Heart left ventricle (tissue), 16 donors: Measurements from ENCODE around the gene LRP5. TPM values are rescaled to one million over a fixed set of nuclear protein-coding genes. Genes with fewer than 3 reads are reported as not detected.

ENCODE experiments used
- ATAC-seq, 4 donors: fragments of 200-7000 bp; cut with Tn5 transposase; one replicate each; pipeline ENCODE4 v1.9.1; 2020 to 2022; ENCODE audit warnings: moderate library complexity in 4 of 4, mild to moderate bottlenecking in 3 of 4, moderate number of reproducible peaks in 1 of 4
- DNase-seq, 5 donors: peaks; one replicate each; pipeline ENCODE4 v3.0.0-alpha.2; 2020
- H3K27ac ChIP-seq, 12 donors: fragments of 200-600 bp; sonication (generic) in 4 of 12; one replicate each; pipeline versions ENCODE4 v1.5.0 to v1.8.0; 2016 to 2022; ENCODE audit warnings: mild to moderate bottlenecking in 2 of 12
- H3K27me3 ChIP-seq, 9 donors: fragments of 200-600 bp; sonication (generic) in 2 of 9; one replicate each; pipeline versions ENCODE4 v1.5.1 to v1.8.0; 2016 to 2022; ENCODE audit warnings: mild to moderate bottlenecking in 3 of 9
- H3K36me3 ChIP-seq, 9 donors: fragments of 200-600 bp; sonication (generic) in 2 of 9; one replicate each; pipeline versions ENCODE4 v1.5.0 to v1.8.0; 2018 to 2022; ENCODE audit warnings: mild to moderate bottlenecking in 2 of 9
- H3K4me1 ChIP-seq, 12 donors: fragments of 200-600 bp; sonication (generic) in 4 of 12; one replicate each; pipeline versions ENCODE4 v1.5.0 to v1.8.0; 2016 to 2022; ENCODE audit warnings: mild to moderate bottlenecking in 3 of 12
- H3K4me3 ChIP-seq, 12 donors: fragments of 200-600 bp; sonication (generic) in 4 of 12; one replicate each; pipeline versions ENCODE4 v1.5.0 to v1.8.0; 2017 to 2022; ENCODE audit warnings: mild to moderate bottlenecking in 9 of 12, moderate library complexity in 4 of 12
- H3K9me3 ChIP-seq, 12 donors: fragments of 200-600 bp; sonication (generic) in 4 of 12; one replicate each; pipeline versions ENCODE4 v1.5.0 to v1.8.0; 2016 to 2022; ENCODE audit warnings: mild to moderate bottlenecking in 1 of 12
- CTCF ChIP-seq, 12 donors: fragments of 200-600 bp; sonication (generic) in 4 of 12; IDR thresholded peaks; one replicate each; pipeline versions ENCODE4 v1.5.0 to v1.8.0; 2018 to 2022; ENCODE audit warnings: antibody characterized with exemption in 12 of 12, mild to moderate bottlenecking in 5 of 12
- POLR2A ChIP-seq, 2 donors: fragments of 450-650 bp; IDR thresholded peaks; one replicate each; pipeline ENCODE4 v1.6.1; 2017; ENCODE audit warnings: antibody characterized with exemption in 2 of 2, mild to moderate bottlenecking in 2 of 2, moderate library complexity in 2 of 2
- WGBS, 4 donors: extraction: QIAGEN DNeasy Blood & Tissue Kit in 2 of 4; methylation state at CpG; one replicate each; pipeline versions ENCODE4 v1.1.5 to v1.1.7; 2013 to 2018; 5-methylcytosine and 5-hydroxymethylcytosine counted together
- intact Hi-C, 10 donors: fragments of 100-400 bp; cut with DNase I; formaldehyde crosslinking; loops; one replicate each; pipeline versions ENCODE4 v1.11.1 to v1.14.2; 2022
- polyA plus RNA-seq, 2 donors: library from polyadenylated mRNA; stranded (reverse); fragments of 200-250 nt; gene quantifications; one replicate each; pipeline ENCODE4 v1.2.3, GENCODE V29; 2013
- total RNA-seq, 9 donors: library from RNA; depleted of rRNA in 2 of 9; stranded (reverse); fragments of >200 nt in 2 of 9; fragmentation: NEBNext Ultra II Directional in 3 of 9; extraction: Animal tissue kit (Norgen Biotek cat#: 25700) in 3 of 9; gene quantifications; one replicate each; pipeline versions ENCODE4 v1.1.0 to v1.2.4, GENCODE V29; 2016 to 2023
- donor health status: ischemic (EF 13 %, LVEDD 7.1; RV severe dilation, severe dysfunction).
- donor health status: healthy with polysubstance abuse.
- donor health status: DM: no; HTN: yes; CAD: no.
- donor health status: DM: no; HTN: no; CAD: no.
- donor health status: ischemic (EF 25% LVEDD 6.9; RV normal size, moderate dysfunction).
- donor health status: ischemic (EF 25% LVEDD 5.7; RV mildly dilated, moderate dysfunction).
- donor health status: healthy.
- donor health status: DM: yes; HTN: yes; CAD: no.
- donor health status: ischemic (EF 35%, LVEDD 5.7; RV mildly dilated, moderate dysfunction).
- donor health status: nonischemic (EF 11% LVEDD 7.7; RV severe dilation, severe dysfunction).
- donor health status: DM: yes; HTN: yes; CAD: no.
- donor health status: PGD.
- donor health status: ischemic (EF 29% LVEDD 5.4; RV normal size, mild dysfunction).
- donor health status: nonischemic (EF 23%, LVEDD 6.1; RV moderate dilation, normal function).

The LRP5 gene
- total and polyA plus RNA-seq, 11 donors, result 30.2 to 62.5 (median 39.8) TPM

- 64 to 74% (median 72%) methylated on average over 16 of the region's 16 CpGs for WGBS, 4 donors
- H3K4me1 ChIP-seq, result peaks cover 6 to 67% (median 48%) of the 10 kb centered on the region in 12 donors
- DNase-seq, result peak in 1 of 5 donors; percentile 55
Measured at GRCh38 chr11:68321293-68322051, 9.1 kb downstream of the LRP5 start.

GRCh38 chr11:68322052-68322430 is 9.7 kb downstream of the LRP5 start:
- H3K27ac ChIP-seq, result peak overlapping the region in 11 of 12 donors; percentile 5 to 66 (median 58)
- H3K9me3 ChIP-seq, result no peaks in the 10 kb centered on the region
- no peak for DNase-seq
- intact Hi-C loops, result no loop called here
- no peaks in the 10 kb centered on the region for H3K36me3 ChIP-seq
- WGBS, 4 donors, result 68 to 87% (median 76%) methylated on average over 9 of the region's 9 CpGs
- H3K4me3 ChIP-seq, result no peak overlapping the region
- peaks cover 6 to 67% (median 48%) of the 10 kb centered on the region in 12 donors for H3K4me1 ChIP-seq
- H3K27me3 ChIP-seq, result no peaks in the 10 kb centered on the region
- ATAC-seq, result peak; percentile 18 to 30 (median 28)
- TF ChIP-seq CTCF (IDR thresholded peaks at IDR 0.05) (no peak), POLR2A (IDR thresholded peaks at IDR 0.05) (no peak)

More at GRCh38 chr11:68321293-68322051, 9.1 kb downstream of the LRP5 start:
- TF ChIP-seq POLR2A (IDR thresholded peaks at IDR 0.05), result no peak
- no peak for TF ChIP-seq CTCF (IDR thresholded peaks at IDR 0.05)
- Histone ChIP-seq H3K27me3 (no peaks in the 10 kb centered on the region), H3K36me3 (no peaks in the 10 kb centered on the region), H3K27ac (peak overlapping the region in 11 of 12 donors; percentile 5 to 66 (median 58)), H3K9me3 (no peaks in the 10 kb centered on the region), H3K4me3 (no peak overlapping the region)
- intact Hi-C loops, result no loop called here
- peak; percentile 47 to 80 (median 68) for ATAC-seq

GRCh38 chr11:68324241-68324640 is 11.8 kb downstream of the LRP5 start:
- 95 to 96% (median 95%) methylated on average over 8 to 9 of the region's 9 CpGs for WGBS, 4 donors
- TF ChIP-seq POLR2A (IDR thresholded peaks at IDR 0.05) (no peak), CTCF (IDR thresholded peaks at IDR 0.05) (no peak)
- Histone ChIP-seq H3K9me3 (no peaks in the 10 kb centered on the region), H3K36me3 (no peaks in the 10 kb centered on the region), H3K4me3 (no peak overlapping the region), H3K4me1 (peaks cover 12 to 81% (median 62%) of the 10 kb centered on the region in 12 donors), H3K27ac (no peak overlapping the region), H3K27me3 (no peaks in the 10 kb centered on the region)
- ATAC-seq, result no peak
- intact Hi-C loops, result no loop called here
- no peak for DNase-seq

GRCh38 chr11:68324695-68325094 is 12.3 kb downstream of the LRP5 start:
- no peak overlapping the region for H3K4me3 ChIP-seq
- TF ChIP-seq CTCF (IDR thresholded peaks at IDR 0.05) (no peak), POLR2A (IDR thresholded peaks at IDR 0.05) (no peak)
- peaks cover 12 to 86% (median 66%) of the 10 kb centered on the region in 12 donors for H3K4me1 ChIP-seq
- DNase-seq (no peak), ATAC-seq (no peak)
- H3K27ac ChIP-seq, result peak overlapping the region in 1 of 12 donors; percentile 19
- WGBS, 4 donors, result 82 to 92% (median 87%) methylated on average over 9 to 10 of the region's 10 CpGs
- H3K9me3 ChIP-seq, result no peaks in the 10 kb centered on the region
- intact Hi-C loops, result loop anchor here in 1 of 10 donors (5.0 kb wide), 1 partner anchor 58 kb away; no protein-coding TSS in a partner anchor
- no peaks in the 10 kb centered on the region for H3K27me3 ChIP-seq
- no peaks in the 10 kb centered on the region for H3K36me3 ChIP-seq
